Psoas muscle (tissue), 8 donors: ENCODE results near the gene ANTXR1. TPM values are rescaled to one million over a fixed set of nuclear protein-coding genes. Genes with fewer than 3 reads are reported as not detected.

ENCODE experiments used
- ATAC-seq, 4 donors: fragments of 200-7000 bp; cut with Tn5 transposase; one replicate each; pipeline ENCODE4 v1.9.1; 2020; ENCODE audit warnings: moderate library complexity in 3 of 4, mild to moderate bottlenecking in 2 of 4
- DNase-seq, 2 donors: peaks; one replicate each; pipeline ENCODE4 v3.0.0-alpha.2; 2020
- H3K27ac ChIP-seq: fragments of 200-600 bp; one replicate; pipeline ENCODE4 v1.8.0; 2022
- H3K27me3 ChIP-seq, 3 donors: fragments of 200-600 bp in 1 of 3; one replicate each; pipeline versions ENCODE4 v1.6.1 to v1.8.0; 2013 to 2022; ENCODE audit warnings: low read length in 2 of 3, mild to moderate bottlenecking in 2 of 3, moderate library complexity in 1 of 3; ENCODE audit not compliant: insufficient read depth in 3 of 3
- H3K36me3 ChIP-seq, 2 donors: fragments of 200-600 bp in 1 of 2; one replicate each; pipeline versions ENCODE4 v1.6.1 to v1.8.0; 2013 to 2022; ENCODE audit warnings: low read depth in 1 of 2, mild to moderate bottlenecking in 1 of 2, moderate library complexity in 1 of 2; ENCODE audit not compliant: insufficient read depth in 1 of 2
- H3K4me1 ChIP-seq: fragments of 200-600 bp; one replicate; pipeline ENCODE4 v1.8.0; 2022
- H3K4me3 ChIP-seq: fragments of 200-600 bp; one replicate; pipeline ENCODE4 v1.8.0; 2022; ENCODE audit warnings: mild to moderate bottlenecking
- H3K9me3 ChIP-seq: fragments of 200-600 bp; one replicate; pipeline ENCODE4 v1.8.0; 2022
- WGBS, 3 donors: extraction: QIAGEN DNeasy Blood & Tissue Kit; methylation state at CpG; one replicate each; pipeline versions ENCODE4 v1.1.6 to v1.1.7; 2013; 5-methylcytosine and 5-hydroxymethylcytosine counted together
- intact Hi-C, 2 donors: fragments of 100-400 bp; cut with DNase I; formaldehyde crosslinking; loops; one replicate each; pipeline versions ENCODE4 v1.11.0 to v1.14.2; 2022
- polyA plus RNA-seq, 3 donors: library from polyadenylated mRNA; stranded (reverse); fragments of 200-250 nt; gene quantifications; one replicate each; pipeline ENCODE4 v1.2.3, GENCODE V29; 2013
- total RNA-seq, 4 donors: library from RNA; stranded (reverse); fragmentation: NEBNext Ultra II Directional in 2 of 4; extraction: Animal tissue kit (Norgen Biotek cat#: 25700) in 2 of 4; gene quantifications; one replicate each; pipeline versions ENCODE4 v1.2.1 to v1.2.4, GENCODE V29; 2021 to 2023
- TF ChIP-seq, protein P1 (sequence below): fragments of 200-600 bp; IDR thresholded peaks from one replicate; pipeline ENCODE4 v1.8.0; 2022; ENCODE audit warnings: antibody characterized with exemption
- donor health status: healthy with polysubstance abuse.
- donor health status: DM: no; HTN: no; CAD: no; lungs with moderate emphysema.
- donor health status: Bipolar disorder and iron deficiency.
- donor health status: healthy.
- donor health status: DM: yes; HTN: yes; CAD: no.
- donor health status: DM: no; HTN: no; CAD: no.
- donor health status: DM: no; HTN: no; CAD: no.
- donor health status: DM: yes; HTN: yes; CAD: no.

The ANTXR1 gene
- total and polyA plus RNA-seq, 7 donors: 3.7 to 24.3 (median 10.9) TPM

DNA sequence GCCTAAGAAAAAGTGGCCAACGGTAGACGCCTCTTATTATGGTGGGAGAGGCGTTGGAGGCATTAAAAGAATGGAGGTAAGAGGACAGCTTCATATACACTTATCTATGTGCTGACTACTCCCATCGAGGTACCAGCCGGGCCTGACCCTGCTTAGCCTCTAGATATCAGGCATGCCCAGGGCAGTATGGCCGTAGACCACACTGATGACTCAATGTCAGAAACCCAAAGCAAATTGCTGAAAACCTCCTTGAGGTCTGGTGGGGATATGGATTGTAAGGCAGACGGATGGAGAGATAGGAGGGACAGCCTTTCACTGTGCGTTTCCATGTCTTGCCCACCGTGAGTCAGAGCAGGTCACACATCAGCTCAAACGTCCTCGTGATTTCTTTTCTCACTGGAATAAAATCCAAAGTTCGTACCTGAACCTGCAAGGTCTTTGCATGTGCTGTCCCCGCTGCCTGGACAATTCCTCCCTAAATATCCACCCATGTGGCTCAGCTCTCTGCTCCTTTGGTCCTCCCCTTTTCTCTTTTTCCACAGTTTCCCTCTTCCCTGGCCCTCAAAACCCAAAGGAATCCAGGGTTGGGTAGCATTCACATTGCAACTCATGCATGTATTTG is 168.9 kb downstream of the ANTXR1 start:
- DNase-seq: no peak
- Histone ChIP-seq H3K9me3 (no peaks in the 10 kb centered on the region), H3K4me3 (no peak overlapping the region), H3K4me1 (peaks cover 9% of the 10 kb centered on the region), H3K27me3 (no peaks in the 10 kb centered on the region), H3K27ac (no peak overlapping the region), H3K36me3 (peaks cover 0 to 6% of the 10 kb centered on the region in 2 donors)
- 89 to 93% (median 93%) methylated on average over 13 of the region's 13 CpGs for WGBS, 3 donors
- no peak for ATAC-seq
- intact Hi-C loops: no loop called here
- TF ChIP-seq, protein P1, sequence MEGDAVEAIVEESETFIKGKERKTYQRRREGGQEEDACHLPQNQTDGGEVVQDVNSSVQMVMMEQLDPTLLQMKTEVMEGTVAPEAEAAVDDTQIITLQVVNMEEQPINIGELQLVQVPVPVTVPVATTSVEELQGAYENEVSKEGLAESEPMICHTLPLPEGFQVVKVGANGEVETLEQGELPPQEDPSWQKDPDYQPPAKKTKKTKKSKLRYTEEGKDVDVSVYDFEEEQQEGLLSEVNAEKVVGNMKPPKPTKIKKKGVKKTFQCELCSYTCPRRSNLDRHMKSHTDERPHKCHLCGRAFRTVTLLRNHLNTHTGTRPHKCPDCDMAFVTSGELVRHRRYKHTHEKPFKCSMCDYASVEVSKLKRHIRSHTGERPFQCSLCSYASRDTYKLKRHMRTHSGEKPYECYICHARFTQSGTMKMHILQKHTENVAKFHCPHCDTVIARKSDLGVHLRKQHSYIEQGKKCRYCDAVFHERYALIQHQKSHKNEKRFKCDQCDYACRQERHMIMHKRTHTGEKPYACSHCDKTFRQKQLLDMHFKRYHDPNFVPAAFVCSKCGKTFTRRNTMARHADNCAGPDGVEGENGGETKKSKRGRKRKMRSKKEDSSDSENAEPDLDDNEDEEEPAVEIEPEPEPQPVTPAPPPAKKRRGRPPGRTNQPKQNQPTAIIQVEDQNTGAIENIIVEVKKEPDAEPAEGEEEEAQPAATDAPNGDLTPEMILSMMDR: no peak

DNA sequence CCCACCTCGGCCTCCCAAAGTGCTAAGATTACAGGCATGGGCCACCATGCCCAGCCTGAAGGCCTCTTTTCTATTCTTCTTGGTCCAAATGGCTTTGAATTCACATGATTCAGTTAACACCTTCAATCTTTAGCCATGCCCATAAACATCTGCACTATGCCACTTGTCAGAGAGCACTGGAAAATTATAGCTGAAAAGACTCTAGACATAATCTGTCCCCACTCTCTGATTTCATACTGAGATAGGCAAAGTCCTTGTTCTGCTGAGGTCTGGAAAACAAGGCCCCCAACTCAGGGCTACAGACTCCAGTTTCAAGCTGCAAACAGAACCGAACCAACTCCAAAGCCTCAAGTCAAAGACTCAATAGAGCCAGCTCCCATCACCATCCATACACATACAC is 170.7 kb downstream of the ANTXR1 start:
- intact Hi-C loops: no loop called here
- no peak for ATAC-seq

DNA sequence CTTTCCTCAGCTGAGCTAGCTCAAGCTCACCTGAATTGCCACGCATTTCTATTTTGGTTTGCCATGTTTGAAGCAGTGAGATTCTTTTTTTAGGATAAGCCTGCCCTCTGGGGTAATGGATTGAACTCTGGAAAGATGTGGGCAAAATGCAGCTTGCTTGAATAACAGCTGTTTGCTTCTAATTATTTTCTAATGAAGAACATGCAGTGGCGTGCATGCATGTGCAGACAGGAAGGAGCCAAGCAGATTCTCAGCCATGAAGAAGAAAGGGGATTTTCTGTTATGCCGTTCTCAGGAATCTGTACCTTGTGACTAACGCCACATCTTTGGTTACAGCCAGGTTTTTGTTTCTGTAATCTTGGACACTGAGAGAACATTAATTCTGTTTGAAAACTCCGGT is 171.2 kb downstream of the ANTXR1 start:
- intact Hi-C loops: no loop called here
- no peak for ATAC-seq
- H3K27me3 ChIP-seq: no peaks in the 10 kb centered on the region
- H3K9me3 ChIP-seq: no peaks in the 10 kb centered on the region
- WGBS, 3 donors: 49 to 70% (median 51%) methylated on average over 5 of the region's 5 CpGs
- peaks cover 0 to 6% of the 10 kb centered on the region in 2 donors for H3K36me3 ChIP-seq
- no peak for DNase-seq
- TF ChIP-seq, protein P1: no peak
- H3K4me3 ChIP-seq: no peak overlapping the region
- H3K27ac ChIP-seq: no peak overlapping the region
- no peaks in the 10 kb centered on the region for H3K4me1 ChIP-seq

More for the DNA sequence above, 170.7 kb downstream of the ANTXR1 start:
- Histone ChIP-seq H3K9me3 (no peaks in the 10 kb centered on the region), H3K27me3 (no peaks in the 10 kb centered on the region), H3K36me3 (peaks cover 0 to 6% of the 10 kb centered on the region in 2 donors), H3K4me1 (no peaks in the 10 kb centered on the region), H3K27ac (no peak overlapping the region), H3K4me3 (no peak overlapping the region)
- TF ChIP-seq, protein P1: no peak
- DNase-seq: no peak
- 81 to 90% (median 88%) methylated on average over 2 of the region's 2 CpGs for WGBS, 3 donors

DNA sequence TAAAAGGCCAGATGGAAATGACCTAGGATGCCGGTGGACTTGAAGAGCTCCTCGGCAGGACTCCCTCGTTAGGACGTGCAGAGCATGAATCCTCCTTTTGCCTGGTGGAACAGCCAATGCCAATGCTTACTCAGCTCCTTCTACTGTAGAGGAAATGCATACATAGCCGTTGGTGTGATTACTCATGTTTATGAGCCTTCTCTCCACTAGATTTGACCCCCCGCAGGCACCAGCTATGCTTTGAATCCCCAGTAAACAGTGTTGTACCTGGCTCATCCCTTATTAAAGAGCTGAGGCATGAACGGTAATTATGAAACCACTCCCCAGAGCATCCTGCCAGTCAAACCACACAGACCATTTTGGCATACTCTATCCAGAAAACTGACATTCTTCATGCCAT is 172.8 kb downstream of the ANTXR1 start:
- H3K27ac ChIP-seq: no peak overlapping the region
- intact Hi-C loops: no loop called here
- no peaks in the 10 kb centered on the region for H3K27me3 ChIP-seq
- TF ChIP-seq, protein P1: no peak
- 55 to 77% (median 67%) methylated on average over 7 of the region's 7 CpGs for WGBS, 3 donors
- ATAC-seq (no peak), DNase-seq (no peak)
- H3K4me3 ChIP-seq: no peak overlapping the region
- no peaks in the 10 kb centered on the region for H3K4me1 ChIP-seq
- H3K36me3 ChIP-seq: peaks cover 0 to 6% of the 10 kb centered on the region in 2 donors
- no peaks in the 10 kb centered on the region for H3K9me3 ChIP-seq

DNA sequence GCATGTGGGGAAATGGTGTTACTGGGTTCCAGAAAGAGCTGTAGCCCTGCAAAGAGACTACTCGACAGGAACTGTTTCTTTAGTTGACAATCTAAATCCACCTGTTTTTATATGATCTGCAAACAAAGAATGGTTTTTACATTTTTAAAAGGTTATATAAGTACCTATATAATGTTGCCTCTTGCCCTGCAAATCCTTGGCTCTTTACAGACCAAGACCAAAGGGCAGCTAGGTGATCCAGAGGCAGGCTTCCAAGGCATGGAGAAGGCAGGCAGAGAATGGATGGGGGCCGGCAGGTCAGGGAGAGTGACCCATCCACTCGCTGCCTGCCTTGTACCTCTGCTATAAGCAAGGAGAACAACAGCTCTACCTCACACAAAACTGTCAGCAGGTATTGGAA is 173.6 kb downstream of the ANTXR1 start:
- Histone ChIP-seq H3K27me3 (no peaks in the 10 kb centered on the region), H3K4me1 (no peaks in the 10 kb centered on the region), H3K4me3 (no peak overlapping the region), H3K27ac (no peak overlapping the region), H3K36me3 (peaks cover 0 to 6% of the 10 kb centered on the region in 2 donors), H3K9me3 (no peaks in the 10 kb centered on the region)
- 93 to 97% (median 96%) methylated on average over 3 of the region's 3 CpGs for WGBS, 3 donors
- intact Hi-C loops: no loop called here
- ATAC-seq (no peak), DNase-seq (no peak)
- TF ChIP-seq, protein P1: no peak
